MM.1S (cell line): ENCODE measurements around the gene MMP24.

ENCODE experiments used
- DNase-seq: peaks from one replicate; pipeline ENCODE4 v3.0.0-alpha.2; 2015
- H2AFZ ChIP-seq: fragments of 300-600 bp; sonication (generic); 2 replicates; pipeline ENCODE4 v1.6.0; 2016; ENCODE audit warnings: antibody characterized with exemption, low read length
- H3F3A ChIP-seq: fragments of 300-600 bp; sonication (generic); 2 replicates; pipeline ENCODE4 v1.6.1; 2016; ENCODE audit warnings: mild to moderate bottlenecking, antibody characterized with exemption, low read length, moderate library complexity, mixed read lengths; ENCODE audit not compliant: insufficient read depth
- H3K27ac ChIP-seq: fragments of 300-600 bp; sonication (generic); 2 replicates; pipeline ENCODE4 v1.5.1; 2016; ENCODE audit warnings: mild to moderate bottlenecking, low read length
- H3K27me3 ChIP-seq: fragments of 300-600 bp; sonication (generic); replicated peaks from 2 replicates; pipeline ENCODE4 v1.6.0; 2016; ENCODE audit warnings: low read length; ENCODE audit not compliant: insufficient read depth
- H3K36me3 ChIP-seq: fragments of 300-600 bp; sonication (generic); replicated peaks from 2 replicates; pipeline ENCODE4 v1.6.1; 2016; ENCODE audit warnings: mild to moderate bottlenecking, low read length, mixed read lengths; ENCODE audit not compliant: insufficient read depth
- H3K4me1 ChIP-seq: fragments of 300-600 bp; sonication (generic); 2 replicates; pipeline ENCODE4 v1.6.1; 2016; ENCODE audit warnings: low read length, mixed read lengths
- H3K4me2 ChIP-seq: fragments of 300-600 bp; sonication (generic); 2 replicates; pipeline ENCODE4 v1.6.0; 2016; ENCODE audit warnings: low read depth, low read length
- H3K4me3 ChIP-seq: fragments of 300-600 bp; sonication (generic); 2 replicates; pipeline ENCODE4 v1.5.1; 2016; ENCODE audit warnings: low read length, mixed read lengths
- H3K79me2 ChIP-seq: fragments of 300-600 bp; sonication (generic); 2 replicates; pipeline ENCODE4 v1.6.1; 2016; ENCODE audit warnings: mixed run types, low read length, mixed read lengths
- H3K9ac ChIP-seq: fragments of 300-600 bp; sonication (generic); 2 replicates; pipeline ENCODE4 v1.6.1; 2016; ENCODE audit warnings: low read length, mixed read lengths
- H3K9me2 ChIP-seq: fragments of 300-600 bp; sonication (generic); replicated peaks from 2 replicates; pipeline ENCODE4 v1.6.1; 2016; ENCODE audit warnings: mild to moderate bottlenecking, low read length, mixed read lengths; ENCODE audit not compliant: insufficient read depth
- H3K9me3 ChIP-seq: fragments of 300-600 bp; sonication (generic); replicated peaks from 2 replicates; pipeline ENCODE4 v1.6.1; 2016; ENCODE audit warnings: mild to moderate bottlenecking, low read length, mixed read lengths; ENCODE audit not compliant: insufficient read depth
- H4K20me1 ChIP-seq: fragments of 300-600 bp; sonication (generic); 2 replicates; pipeline ENCODE4 v1.6.1; 2016; ENCODE audit warnings: mild to moderate bottlenecking, low read length, moderate library complexity, mixed read lengths; ENCODE audit not compliant: insufficient read depth
- CTCF ChIP-seq: fragments of 300-600 bp; sonication (generic); IDR thresholded peaks from 2 replicates; pipeline ENCODE4 v1.5.1; 2016; ENCODE audit warnings: antibody characterized with exemption, low read length, mixed read lengths
- EZH2 ChIP-seq: fragments of 300-600 bp; sonication (generic); optimal IDR thresholded peaks from 2 replicates; pipeline ENCODE3; 2017; ENCODE audit warnings: low read depth, mild to moderate bottlenecking, antibody characterized with exemption, low read length, mixed read lengths
- EZH2phosphoT487 ChIP-seq: fragments of 300-600 bp; sonication (generic); IDR thresholded peaks from 2 replicates; pipeline ENCODE4 v1.6.1; 2018; ENCODE audit warnings: antibody characterized with exemption, low read length

Gene MMP24

GRCh38 chr20:35286899-35287508 lies 60.5 kb downstream of the MMP24 start:
- Histone ChIP-seq H3K4me3 (no peak overlapping the region), H3K9me2 (no peaks in the 10 kb centered on the region), H3K9ac (no peak overlapping the region), H3K4me1 (peaks cover 5% of the 10 kb centered on the region; the same call in 1 of the 2 replicates), H3K36me3 (no peaks in the 10 kb centered on the region), H4K20me1 (no peaks in the 10 kb centered on the region), H3K27ac (no peak overlapping the region), H3K4me2 (no peak overlapping the region), H3K79me2 (peaks cover 25% of the 10 kb centered on the region), H2AFZ (no peak overlapping the region), H3K9me3 (no peaks in the 10 kb centered on the region), H3F3A (no peaks in the 10 kb centered on the region), H3K27me3 (peaks cover 24% of the 10 kb centered on the region)
- no peak for DNase-seq
- TF ChIP-seq CTCF (no peak), EZH2phosphoT487 (no peak), EZH2 (no peak)

GRCh38 chr20:35287509-35288324 lies 61.2 kb downstream of the MMP24 start:
- no peak overlapping the region for H3K4me3 ChIP-seq
- no peaks in the 10 kb centered on the region for H3K36me3 ChIP-seq

DNA sequence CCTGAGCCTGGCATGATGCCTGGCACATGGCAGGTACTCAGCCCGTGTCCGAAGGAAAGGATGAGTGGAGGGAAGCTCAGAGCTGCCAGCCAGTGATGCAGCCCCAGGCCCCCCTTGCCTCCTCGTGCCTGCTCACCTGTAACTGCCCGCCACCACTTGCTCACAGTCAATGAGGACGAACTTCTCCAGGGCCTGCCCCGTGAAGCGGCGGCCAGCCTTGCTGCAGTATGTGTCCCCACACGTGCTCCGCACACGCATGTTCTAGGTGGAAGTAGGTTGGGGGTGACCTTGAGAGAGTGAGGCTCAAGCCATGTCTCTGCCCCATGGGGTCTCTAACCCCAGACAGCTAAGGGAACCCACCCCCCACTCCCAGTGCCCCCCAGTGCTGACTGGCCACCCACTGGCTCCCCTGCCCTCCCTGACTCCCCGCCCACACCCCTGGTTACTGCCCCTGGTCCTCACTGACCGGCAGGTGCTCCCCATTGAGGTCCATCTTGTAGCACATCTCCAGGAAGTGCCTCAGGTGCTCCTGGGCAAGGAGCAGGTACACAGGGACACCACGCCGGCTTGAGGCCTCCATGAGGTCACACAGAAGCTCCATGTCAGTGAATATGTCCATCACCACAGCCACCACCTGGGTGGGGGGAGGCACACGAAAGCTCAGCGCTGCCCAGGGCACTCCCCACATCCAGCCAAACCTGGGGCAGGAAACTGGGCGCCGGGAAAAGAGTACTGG lies 62.0 kb downstream of the MMP24 start:
- H3K36me3 ChIP-seq, result no peaks in the 10 kb centered on the region
- peaks cover 33% of the 10 kb centered on the region for H3K27me3 ChIP-seq
- no peaks in the 10 kb centered on the region for H3K9me2 ChIP-seq
- no peaks in the 10 kb centered on the region for H3K9me3 ChIP-seq
- no peak for DNase-seq
- H3K4me2 ChIP-seq, result no peak overlapping the region
- no peak overlapping the region for H3K27ac ChIP-seq
- peaks cover 2% of the 10 kb centered on the region; the same call in 1 of the 2 replicates for H3K4me1 ChIP-seq
- peaks cover 11% of the 10 kb centered on the region for H3K79me2 ChIP-seq
- H2AFZ ChIP-seq, result no peak overlapping the region
- H3K4me3 ChIP-seq, result no peak overlapping the region
- no peak overlapping the region for H3K9ac ChIP-seq
- TF ChIP-seq EZH2 (no peak), CTCF (no peak), EZH2phosphoT487 (no peak)
- H3F3A ChIP-seq, result no peaks in the 10 kb centered on the region
- no peaks in the 10 kb centered on the region for H4K20me1 ChIP-seq

More at GRCh38 chr20:35287509-35288324, 61.2 kb downstream of the MMP24 start:
- H4K20me1 ChIP-seq, result no peaks in the 10 kb centered on the region
- no peak overlapping the region for H3K4me2 ChIP-seq
- peaks cover 5% of the 10 kb centered on the region; the same call in 1 of the 2 replicates for H3K4me1 ChIP-seq
- peaks cover 30% of the 10 kb centered on the region for H3K27me3 ChIP-seq
- no peaks in the 10 kb centered on the region for H3F3A ChIP-seq
- peaks cover 18% of the 10 kb centered on the region for H3K79me2 ChIP-seq
- H3K9me3 ChIP-seq, result no peaks in the 10 kb centered on the region
- no peak overlapping the region for H2AFZ ChIP-seq
- no peaks in the 10 kb centered on the region for H3K9me2 ChIP-seq
- H3K9ac ChIP-seq, result no peak overlapping the region
- no peak for DNase-seq
- H3K27ac ChIP-seq, result no peak overlapping the region
- TF ChIP-seq EZH2 (no peak), EZH2phosphoT487 (no peak), CTCF (no peak)
